Right lobe of liver (tissue), 4 donors: ENCODE results near the gene HOOK2.

Experiments used
- CTCF ChIP-seq, 4 donors: fragments of 200-600 bp in 3 of 4; fragments of 450-650 bp in 1 of 4; IDR thresholded peaks; one replicate each; pipeline versions ENCODE4 v1.5.1 to v1.8.0; 2016 to 2022; ENCODE audit warnings: antibody characterized with exemption in 4 of 4, mild to moderate bottlenecking in 2 of 4
- POLR2A ChIP-seq: fragments of 450-650 bp; IDR thresholded peaks from one replicate; pipeline ENCODE4 v1.6.1; 2017; ENCODE audit warnings: antibody characterized with exemption, mild to moderate bottlenecking
- donor health status: DM: no; HTN: no; CAD: no.
- donor health status: DM: no; HTN: no; CAD: no.
- donor health status: DM: no; HTN: yes; CAD: no.

GRCh38 chr19:12789904-12790619 is 14.7 kb upstream of the HOOK2 start:
- TF ChIP-seq POLR2A = peak; percentile 95
- no peak for TF ChIP-seq CTCF (IDR thresholded peaks at IDR 0.05)
